HG03457 (cell line): ENCODE results near the gene TMEM94.
"Not testable (repeated sequence)": the region's sequence is repeated elsewhere in the genome, so short reads cannot be mapped to it uniquely, and the experiment has no call there.

Source experiments
- ATAC-seq: cut with Tn5 transposase; IDR thresholded peaks from one replicate; pipeline ENCODE4 v1.9.1; 2021; ENCODE audit warnings: moderate number of reproducible peaks; ENCODE audit not compliant: unreplicated experiment

The TMEM94 gene

DNA sequence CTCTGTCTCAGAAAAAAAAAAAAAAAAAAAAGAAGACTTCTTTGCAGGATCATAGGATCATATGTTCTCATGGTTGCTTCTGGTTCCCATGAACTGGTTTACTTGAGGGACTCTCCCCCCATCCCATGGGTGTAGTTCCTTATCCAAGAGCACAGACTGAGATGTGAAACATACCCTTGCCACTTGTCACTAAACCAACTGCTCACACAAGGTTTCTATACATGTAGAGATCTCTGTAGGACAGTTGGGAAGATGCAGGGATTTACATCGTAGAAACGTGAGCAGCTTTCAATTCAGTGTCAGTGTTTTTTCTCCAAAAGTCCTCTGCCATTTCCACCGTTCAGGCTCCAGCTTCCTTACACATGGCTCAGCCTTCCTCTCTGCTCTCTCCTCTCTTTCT lies 11.1 kb upstream of the TMEM94 start:
- no peak for ATAC-seq

GRCh38 chr17:75445896-75446295 lies 10.5 kb upstream of the TMEM94 start:
- ATAC-seq = not testable (repeated sequence)

DNA sequence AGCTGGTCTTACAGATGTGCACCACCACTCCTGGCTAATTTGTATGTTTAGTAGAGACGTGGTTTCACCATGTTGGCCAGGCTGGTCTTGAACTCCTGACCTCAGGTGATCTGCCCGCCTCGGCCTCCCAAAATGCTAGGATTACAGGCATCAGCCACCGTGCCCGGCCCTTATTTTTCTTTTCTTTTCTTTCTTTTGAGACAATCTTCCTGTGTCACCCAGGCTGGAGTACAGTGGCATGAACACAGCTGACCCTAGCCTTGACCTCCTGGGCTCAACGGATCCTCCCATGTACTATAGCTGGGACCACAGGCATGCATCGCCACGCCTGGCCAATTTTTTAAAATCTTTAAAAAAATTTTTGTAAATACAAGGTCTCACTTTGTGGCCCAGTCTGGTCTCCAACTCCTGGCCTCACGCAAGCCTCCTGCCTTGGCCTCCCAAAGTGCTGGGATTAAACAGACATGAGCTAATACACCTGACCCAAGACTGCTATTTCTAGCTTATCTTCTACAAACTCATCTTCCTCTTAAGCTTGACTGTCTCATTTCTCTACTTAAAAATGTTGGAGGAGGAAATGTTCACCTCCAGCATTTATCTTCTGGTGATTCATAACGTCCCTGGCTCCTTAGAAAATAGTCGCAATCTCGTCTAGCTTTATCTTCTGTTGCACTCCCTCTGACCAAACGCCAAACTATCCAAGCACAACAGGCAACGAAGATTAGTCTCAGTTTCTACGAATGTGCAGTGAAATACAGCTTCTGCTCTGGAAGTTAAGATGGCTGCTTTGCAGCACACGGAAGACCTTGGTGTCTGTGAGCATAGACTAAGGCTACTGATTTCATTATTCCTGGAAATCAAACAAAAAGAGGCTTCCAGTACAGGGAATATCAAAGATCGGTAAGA lies 8.2 kb upstream of the TMEM94 start:
- ATAC-seq = no peak

DNA sequence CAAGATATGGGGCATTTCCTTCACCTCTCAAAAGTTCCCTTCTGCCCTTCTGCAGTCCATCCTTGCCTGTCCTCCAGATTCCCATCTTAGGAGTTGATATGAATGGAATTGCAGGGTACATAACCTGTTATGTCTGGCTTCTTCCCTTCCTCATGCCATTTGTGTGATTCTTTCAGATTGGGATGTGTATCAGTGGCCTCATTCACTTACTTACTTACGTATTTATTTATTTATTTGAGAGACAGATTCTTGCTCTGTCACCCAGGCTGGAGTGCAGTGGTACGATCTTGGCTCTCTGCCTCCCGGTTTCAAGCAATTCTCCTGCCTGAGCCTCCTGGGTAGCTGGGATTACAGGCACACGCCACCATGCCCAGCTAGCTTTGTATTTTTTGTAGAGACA lies 6.2 kb upstream of the TMEM94 start:
- no peak for ATAC-seq

GRCh38 chr17:75454193-75454592 lies 2.2 kb upstream of the TMEM94 start:
- ATAC-seq = no peak

GRCh38 chr17:75454672-75455071 lies 1.8 kb upstream of the TMEM94 start:
- not testable (repeated sequence) for ATAC-seq

DNA sequence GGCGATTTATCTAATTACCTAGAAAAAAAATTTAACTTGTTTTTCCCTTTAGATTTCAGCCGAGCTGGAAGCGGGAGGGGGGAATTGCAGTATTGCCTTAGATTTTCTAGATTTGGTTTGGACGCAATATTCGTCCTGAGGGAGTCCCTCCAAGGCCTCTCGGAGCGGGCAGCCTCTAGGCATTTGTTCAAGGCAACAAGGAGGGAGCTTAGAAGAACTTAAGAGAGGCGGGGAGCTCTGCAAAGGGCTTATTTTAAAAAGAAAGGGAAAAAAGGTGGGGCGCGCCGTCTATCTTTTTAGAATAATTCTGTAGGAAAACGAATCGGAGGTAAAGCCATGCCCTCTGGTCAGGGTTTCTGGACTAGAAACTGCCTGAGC lies 407 bp upstream of the TMEM94 start:
- ATAC-seq = no peak

- ATAC-seq = no peak
Measured at GRCh38 chr17:75457047-75457654, 716 bp downstream of the TMEM94 start.

DNA sequence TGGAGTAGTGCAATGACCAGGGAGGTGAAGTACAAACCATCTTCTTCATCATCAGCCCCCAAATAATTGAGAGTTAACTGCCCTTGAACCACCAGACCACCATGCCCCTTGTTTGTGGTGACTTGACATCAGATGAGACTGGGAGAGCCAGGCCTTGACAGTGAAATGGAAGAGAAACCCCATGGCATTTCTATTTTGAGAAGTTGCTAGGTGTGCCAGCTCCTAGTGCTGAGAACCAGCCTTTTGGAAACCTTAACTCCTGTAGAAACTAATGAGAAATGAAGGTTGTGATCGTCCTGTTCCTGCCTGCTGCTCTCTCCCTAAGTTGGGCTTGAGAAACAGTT lies 2.8 kb downstream of the TMEM94 start:
- no peak for ATAC-seq

DNA sequence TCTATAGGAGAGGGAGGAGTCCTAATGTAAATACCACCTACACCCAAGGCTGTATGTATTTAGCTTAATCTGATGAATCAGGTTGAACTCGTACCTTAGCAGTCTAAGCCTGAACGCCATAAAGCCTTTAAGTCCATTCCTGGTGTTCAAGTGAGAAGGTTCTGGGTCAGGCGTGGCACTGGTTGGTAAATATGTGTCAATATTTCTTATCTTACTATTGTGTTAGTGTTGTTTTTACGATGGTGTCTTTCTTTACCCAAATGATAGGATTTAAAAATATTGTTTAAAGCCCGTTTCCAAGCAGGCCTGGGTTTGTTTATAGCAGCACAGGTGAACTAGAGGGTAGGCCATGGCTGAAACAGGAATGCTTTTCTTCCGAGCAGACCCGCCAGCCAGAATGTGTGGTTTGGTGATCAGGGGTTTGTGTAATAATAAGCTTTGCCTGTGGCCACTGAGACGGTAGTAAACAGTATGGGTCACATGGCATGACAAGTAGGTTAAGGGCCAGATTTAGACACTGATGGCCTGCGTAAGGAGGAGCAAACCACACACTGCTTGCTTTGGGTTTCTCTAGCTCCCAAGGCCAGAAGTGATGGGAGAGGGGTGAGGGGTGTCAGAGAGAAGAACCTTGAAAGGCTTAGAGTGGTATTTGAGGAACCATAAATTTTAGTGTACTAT lies 3.3 kb downstream of the TMEM94 start:
- no peak for ATAC-seq

DNA sequence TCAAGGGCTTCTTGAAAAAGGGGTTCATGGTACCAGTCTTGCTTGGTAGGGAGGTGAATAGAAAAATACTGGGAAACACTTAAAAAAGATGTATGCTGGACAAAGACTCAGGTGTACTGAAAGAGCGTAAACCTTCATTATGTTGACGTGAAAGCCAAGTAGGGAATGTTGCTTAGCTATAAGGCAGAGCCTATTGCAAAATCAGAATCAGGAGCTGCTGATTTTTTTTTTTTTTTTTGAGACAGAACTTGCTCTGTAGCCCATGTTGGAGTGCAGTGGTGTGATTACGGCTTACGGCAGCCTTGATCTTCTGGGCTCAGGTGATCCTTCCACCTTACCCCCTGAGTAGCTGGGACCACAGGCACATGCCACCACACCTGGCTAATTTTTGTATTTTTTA lies 3.9 kb downstream of the TMEM94 start:
- ATAC-seq = no peak

DNA sequence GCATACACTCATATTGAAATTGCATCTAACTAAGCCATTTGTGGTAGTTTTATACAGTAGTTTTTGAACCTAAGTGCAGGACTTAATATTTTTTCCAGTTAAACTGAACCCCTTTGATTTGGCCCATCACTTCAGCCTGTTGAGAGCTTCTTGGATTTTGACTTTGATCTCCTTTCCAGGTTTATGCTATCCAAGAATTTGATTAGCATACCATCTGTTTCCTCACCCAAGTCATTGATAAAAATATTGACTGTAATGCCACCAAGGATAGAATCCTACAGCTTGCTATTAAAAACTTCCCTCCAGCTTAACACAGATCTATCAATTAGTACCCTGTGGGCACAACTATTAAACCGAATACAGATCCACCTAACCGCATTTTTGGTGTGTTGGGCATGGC lies 7.2 kb downstream of the TMEM94 start:
- no peak for ATAC-seq

DNA sequence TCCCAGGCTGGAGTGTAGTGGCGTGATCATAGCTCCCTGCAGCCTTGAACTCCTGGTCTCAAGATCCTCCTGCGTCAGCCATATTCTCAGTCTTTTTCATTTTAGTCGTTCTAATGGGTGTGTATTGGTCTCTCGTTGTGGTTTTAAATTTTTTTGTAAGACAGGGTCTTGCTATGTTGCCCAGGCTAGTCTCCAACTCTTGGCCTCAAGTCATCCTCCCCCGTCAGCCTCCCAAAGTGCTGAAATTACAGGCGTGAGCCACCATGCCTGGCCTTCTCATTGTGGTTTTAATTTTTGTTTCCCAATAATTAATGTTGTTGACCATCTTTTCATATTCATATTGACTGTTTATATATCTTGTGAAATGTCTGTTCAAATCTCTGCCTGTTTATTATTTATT lies 8.6 kb downstream of the TMEM94 start:
- ATAC-seq = no peak

DNA sequence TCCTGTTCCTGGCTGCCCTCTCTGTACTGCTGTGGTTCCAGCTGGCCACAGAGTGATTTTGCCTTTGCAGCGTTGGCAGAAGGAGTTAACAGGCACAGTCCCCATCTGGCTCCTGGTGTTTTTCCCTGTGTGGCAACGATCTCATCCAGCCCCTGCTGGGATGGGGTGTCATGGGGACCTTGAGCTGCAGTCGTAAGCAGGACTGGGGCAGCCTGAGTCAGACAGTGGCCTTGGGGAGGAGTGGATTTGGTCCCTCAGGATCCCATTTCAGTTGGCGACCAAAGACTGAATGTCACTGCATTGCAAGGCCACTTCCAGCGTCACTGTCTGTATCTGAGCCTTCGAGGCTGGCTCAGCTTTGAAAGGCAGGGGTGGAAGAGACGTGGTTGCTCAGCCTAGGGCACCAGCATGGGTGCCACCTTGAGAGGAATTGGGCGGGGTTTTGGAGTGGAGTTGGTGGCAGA lies 11.9 kb downstream of the TMEM94 start:
- no peak for ATAC-seq

GRCh38 chr17:75468779-75469373 lies 12.4 kb downstream of the TMEM94 start:
- ATAC-seq = no peak

DNA sequence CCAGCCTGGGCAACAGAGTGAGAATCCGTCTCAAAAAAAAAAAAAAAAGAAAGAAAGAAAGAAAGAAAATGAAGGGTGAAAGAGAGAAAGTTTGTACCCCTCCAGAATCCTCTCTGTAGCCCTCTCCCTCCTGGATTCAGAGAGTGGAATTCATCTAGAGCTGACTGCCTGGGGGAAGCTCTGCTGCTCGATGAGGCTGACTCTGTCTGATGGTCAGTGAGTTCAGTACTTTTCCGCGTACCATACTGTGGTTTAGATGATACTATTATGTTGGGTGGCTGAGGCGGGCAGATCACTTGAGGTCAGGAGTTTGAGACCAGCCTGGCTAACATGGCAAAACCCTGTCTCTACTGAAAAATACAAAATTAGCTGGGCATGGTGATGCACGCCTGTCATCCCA lies 14.8 kb downstream of the TMEM94 start:
- ATAC-seq = no peak

DNA sequence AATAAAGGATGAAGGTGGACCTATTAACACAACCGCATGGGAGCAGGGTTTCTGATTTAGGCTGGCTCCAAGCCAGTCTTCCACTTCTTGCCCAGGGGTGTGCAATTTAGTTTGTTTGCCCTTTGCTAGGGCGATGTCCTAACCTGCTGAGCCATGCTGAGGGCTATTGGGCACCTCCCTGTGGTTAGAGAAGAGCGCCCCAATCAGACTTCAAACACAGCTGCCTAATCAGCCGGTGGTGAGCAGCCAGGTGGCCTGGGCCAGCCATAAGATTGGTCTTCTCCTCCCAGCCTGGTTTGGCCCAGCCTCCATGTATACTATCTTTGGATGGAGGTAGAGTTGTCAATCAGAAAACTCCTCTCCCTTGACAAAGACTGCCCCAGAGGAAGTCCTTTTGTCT lies 15.7 kb downstream of the TMEM94 start:
- ATAC-seq = no peak

DNA sequence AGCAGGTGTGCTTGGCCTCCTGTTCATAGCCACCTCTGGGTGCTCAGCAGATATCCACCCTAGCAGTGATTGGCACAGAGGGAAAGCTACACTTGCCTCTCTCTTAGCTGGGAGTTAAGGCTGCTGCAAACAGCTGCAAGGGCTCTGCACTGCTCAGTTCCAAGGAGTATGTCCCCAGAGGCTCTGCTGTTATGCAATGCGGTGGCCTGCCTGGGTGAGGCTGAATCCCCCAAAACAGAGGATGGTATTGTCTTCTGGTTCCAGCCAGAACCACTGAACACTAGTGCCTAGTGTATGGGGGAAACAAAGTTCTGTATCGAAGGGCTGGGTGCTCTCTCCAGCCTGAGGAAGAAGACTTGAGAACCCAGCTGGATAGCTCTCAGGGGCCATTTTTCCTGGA lies 16.8 kb downstream of the TMEM94 start:
- no peak for ATAC-seq

- no peak for ATAC-seq
Measured at GRCh38 chr17:75474736-75475135, 18.3 kb downstream of the TMEM94 start.

DNA sequence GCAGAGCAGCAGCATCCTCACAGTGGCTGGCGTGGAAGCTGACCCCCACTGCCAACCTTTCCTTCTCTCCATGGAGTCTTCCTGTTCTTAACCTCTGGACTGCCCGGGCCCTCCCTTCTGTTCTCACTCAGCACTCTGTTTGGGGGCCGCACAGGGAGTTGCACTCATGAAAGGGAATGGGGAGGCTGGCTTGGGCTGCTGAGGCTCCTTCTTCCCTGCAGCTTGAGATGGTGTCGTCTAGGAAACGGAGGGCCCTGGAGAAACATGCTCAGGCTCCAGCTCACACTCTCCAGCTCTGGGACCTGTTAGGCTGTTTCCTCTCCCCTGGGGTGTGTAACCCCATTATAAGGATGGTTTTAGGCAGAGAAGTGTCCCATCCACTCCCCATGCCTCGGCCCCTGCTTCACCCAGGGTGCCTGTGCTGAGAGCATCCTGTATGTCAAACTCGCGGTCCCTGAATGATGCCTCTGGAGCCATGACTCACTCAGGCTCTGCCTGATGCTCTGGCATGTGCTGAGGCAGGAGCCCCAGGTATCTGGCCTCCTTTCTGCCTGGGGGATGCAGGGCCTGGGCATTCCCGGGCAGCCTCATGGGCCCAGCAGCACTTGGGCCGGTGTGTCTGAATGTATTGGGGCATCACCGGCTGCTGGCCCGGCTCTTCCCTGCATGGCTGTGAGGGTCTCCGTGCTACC lies 18.9 kb downstream of the TMEM94 start:
- no peak for ATAC-seq

GRCh38 chr17:75475851-75476250 lies 19.4 kb downstream of the TMEM94 start:
- no peak for ATAC-seq
